Measurements from ENCODE around the gene RAB14.
"Not testable (repeated sequence)": the region's sequence is repeated elsewhere in the genome, so short reads cannot be mapped to it uniquely, and the experiment has no call there.

The RAB14 gene

DNA sequence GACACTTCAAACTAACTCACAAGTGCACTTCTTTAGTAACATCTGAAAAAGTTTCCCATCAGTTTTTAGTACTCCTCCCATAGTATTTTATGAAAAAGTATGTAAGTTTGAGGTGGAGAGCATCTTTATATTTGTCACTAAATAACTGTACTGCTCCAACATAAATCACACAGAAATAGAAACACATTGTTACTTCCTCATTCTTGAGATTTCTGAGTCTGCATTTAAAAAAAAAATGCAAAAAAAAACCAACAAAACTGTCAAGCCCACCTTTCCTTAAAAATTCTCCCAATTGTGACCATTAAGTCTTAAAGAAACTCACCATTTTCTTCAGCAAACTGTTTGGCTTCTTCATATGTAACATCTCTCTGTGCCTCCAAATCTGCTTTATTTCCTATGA is 18.7 kb downstream of the RAB14 start:
- in situ Hi-C loops (cut with MboI; ENCODE audit: low sequenced_read_pairs, unreplicated experiment) = no loop called here
- DNase-seq (ENCODE audit: low spot score) = no peak
- no peak for TF ChIP-seq CTCF (IDR thresholded peaks at IDR 0.05; ENCODE audit: borderline replicate concordance, control extremely low read depth, extremely low read depth, insufficient read depth, missing control alignments)

DNA sequence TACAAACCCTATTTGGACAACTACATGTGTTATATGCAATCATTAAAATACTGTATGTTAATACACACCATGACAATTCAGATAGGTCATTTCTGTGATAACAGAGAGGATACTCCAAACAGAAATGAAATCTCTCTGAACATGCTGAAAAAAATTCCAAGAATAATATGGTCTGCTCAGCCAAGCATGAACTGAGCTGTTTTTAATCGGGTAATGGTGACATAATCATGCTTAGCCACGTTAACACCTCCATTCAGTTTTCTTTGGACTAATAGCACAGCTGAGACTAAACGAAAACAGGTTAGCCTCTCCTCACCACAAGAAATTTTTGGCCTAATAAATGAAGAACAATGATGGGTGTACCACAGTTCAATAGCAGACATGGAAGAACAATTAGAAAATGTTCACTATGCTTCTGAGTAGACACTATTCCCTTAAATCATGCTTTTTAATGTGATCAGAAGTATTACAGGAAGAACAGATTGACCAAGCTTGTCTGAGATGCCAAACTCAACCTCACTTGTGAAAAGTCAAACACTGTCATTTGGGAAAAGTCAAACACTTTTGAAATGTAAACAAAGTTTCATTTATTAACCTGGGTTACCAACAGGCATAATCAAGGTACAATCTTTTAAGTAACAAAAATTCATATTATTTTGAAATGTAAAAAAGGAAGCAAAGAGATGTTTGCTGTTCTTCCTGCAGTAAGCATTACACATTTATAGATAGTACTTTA is 19.4 kb downstream of the RAB14 start:
- TF ChIP-seq CTCF (IDR thresholded peaks at IDR 0.05; ENCODE audit: borderline replicate concordance, control extremely low read depth, extremely low read depth, insufficient read depth, missing control alignments) = no peak
- no peak for DNase-seq (ENCODE audit: low spot score)
- in situ Hi-C loops (cut with MboI; ENCODE audit: low sequenced_read_pairs, unreplicated experiment) = no loop called here

- TF ChIP-seq CTCF (IDR thresholded peaks at IDR 0.05; ENCODE audit: borderline replicate concordance, control extremely low read depth, extremely low read depth, insufficient read depth, missing control alignments) = no peak
- DNase-seq (ENCODE audit: low spot score) = no peak
- in situ Hi-C loops (cut with MboI; ENCODE audit: low sequenced_read_pairs, unreplicated experiment) = no loop called here
Measured at GRCh38 chr9:121179930-121180681, 21.6 kb downstream of the RAB14 start.

- DNase-seq (ENCODE audit: low spot score); in situ Hi-C loops (cut with MboI; ENCODE audit: low sequenced_read_pairs, unreplicated experiment): not testable (repeated sequence)
Measured at GRCh38 chr9:121179373-121179721, 22.3 kb downstream of the RAB14 start.

DNA sequence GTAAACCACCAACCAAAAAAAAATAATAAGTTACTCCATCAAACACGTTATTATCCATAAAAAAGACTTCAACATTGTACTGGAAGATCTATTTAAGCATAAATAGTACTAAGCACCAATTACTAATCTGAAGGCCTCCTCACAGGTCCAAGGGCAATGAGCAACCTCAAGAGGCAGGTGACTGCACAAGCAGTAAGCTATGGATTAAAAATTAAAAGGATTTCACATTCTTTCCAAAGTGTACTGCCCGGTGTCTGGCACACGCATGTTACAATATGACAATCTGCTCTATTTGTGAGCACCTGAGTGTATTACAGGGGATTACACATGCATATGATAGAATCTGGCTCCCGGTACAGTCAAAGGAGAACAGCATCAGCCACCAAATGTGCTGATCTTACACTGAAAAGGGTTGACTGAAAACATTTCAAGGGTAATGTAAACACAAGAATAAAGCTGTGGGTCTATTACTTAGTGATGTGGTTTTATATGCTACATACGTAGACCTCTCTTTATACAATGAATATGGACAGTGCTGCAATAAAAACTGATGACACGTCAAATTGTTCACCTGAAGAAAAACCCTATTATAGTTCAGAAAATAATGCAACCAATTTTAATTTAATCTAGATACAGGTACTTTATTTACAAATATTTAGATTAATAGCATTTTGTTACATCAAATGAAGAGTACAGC is 22.8 kb downstream of the RAB14 start:
- no peak for DNase-seq (ENCODE audit: low spot score)
- no peak for TF ChIP-seq CTCF (IDR thresholded peaks at IDR 0.05; ENCODE audit: borderline replicate concordance, control extremely low read depth, extremely low read depth, insufficient read depth, missing control alignments)
- in situ Hi-C loops (cut with MboI; ENCODE audit: low sequenced_read_pairs, unreplicated experiment) = no loop called here

GRCh38 chr9:121173501-121173900 is 28.2 kb downstream of the RAB14 start:
- no peak for DNase-seq (ENCODE audit: low spot score)
- in situ Hi-C loops (cut with MboI; ENCODE audit: low sequenced_read_pairs, unreplicated experiment) = no loop called here
- TF ChIP-seq CTCF (IDR thresholded peaks at IDR 0.05; ENCODE audit: borderline replicate concordance, control extremely low read depth, extremely low read depth, insufficient read depth, missing control alignments) = no peak
